OCI-LY1 (cell line): Measurements from ENCODE around the gene SPA17.

Experiments
- EZH2 ChIP-seq: fragments of 200-600 bp; sonication (generic), shearing (Covaris generic); IDR thresholded peaks from 2 replicates; pipeline ENCODE4 v1.8.0; 2017; ENCODE audit warnings: borderline replicate concordance, mixed run types, mild to moderate bottlenecking, antibody characterized with exemption, low read length, moderate library complexity, mixed read lengths
- TF ChIP-seq, protein P1 (sequence below): fragments of 200-600 bp; sonication (generic), shearing (Covaris generic); IDR thresholded peaks from 2 replicates; pipeline ENCODE4 v1.5.1; 2017; ENCODE audit warnings: mild to moderate bottlenecking, antibody characterized with exemption, low read length, moderate library complexity, mixed read lengths

DNA sequence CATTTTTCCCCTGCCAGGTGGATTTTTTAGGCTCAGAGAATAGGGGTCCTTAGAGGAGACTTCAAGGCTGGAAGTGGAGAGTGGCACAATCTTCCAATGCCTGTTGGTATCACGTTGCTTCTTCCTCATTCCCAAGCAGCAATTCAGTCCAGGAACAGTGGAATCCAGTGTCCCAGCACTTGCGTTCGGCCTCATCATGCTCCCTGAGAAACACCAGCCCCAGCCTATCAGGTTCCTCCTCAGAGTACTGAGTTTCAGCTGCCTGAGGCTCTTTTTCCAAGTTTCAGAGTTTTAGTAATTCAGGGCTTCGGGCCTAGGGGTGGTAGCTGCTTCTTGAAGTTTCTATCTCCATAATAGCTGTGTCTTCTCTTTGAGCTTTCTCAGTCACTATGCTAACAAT lies 34.1 kb downstream of the SPA17 start:
- TF ChIP-seq, protein P1, sequence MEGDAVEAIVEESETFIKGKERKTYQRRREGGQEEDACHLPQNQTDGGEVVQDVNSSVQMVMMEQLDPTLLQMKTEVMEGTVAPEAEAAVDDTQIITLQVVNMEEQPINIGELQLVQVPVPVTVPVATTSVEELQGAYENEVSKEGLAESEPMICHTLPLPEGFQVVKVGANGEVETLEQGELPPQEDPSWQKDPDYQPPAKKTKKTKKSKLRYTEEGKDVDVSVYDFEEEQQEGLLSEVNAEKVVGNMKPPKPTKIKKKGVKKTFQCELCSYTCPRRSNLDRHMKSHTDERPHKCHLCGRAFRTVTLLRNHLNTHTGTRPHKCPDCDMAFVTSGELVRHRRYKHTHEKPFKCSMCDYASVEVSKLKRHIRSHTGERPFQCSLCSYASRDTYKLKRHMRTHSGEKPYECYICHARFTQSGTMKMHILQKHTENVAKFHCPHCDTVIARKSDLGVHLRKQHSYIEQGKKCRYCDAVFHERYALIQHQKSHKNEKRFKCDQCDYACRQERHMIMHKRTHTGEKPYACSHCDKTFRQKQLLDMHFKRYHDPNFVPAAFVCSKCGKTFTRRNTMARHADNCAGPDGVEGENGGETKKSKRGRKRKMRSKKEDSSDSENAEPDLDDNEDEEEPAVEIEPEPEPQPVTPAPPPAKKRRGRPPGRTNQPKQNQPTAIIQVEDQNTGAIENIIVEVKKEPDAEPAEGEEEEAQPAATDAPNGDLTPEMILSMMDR = no peak
- TF ChIP-seq EZH2 = no peak
